Kidney epithelial cell (primary cell): ENCODE measurements around the gene PI4K2B. TPM values are rescaled to one million over a fixed set of nuclear protein-coding genes. Genes with fewer than 3 reads are reported as not detected.
"Not testable (repeated sequence)": the region's sequence is repeated elsewhere in the genome, so short reads cannot be mapped to it uniquely, and the experiment has no call there.

ENCODE experiments used
- DNase-seq: peaks from one replicate; pipeline ENCODE4 v3.0.0-alpha.2; 2010; ENCODE audit warnings: low read depth
- H3K27me3 ChIP-seq: 2 replicates; pipeline ENCODE4 v1.6.0; 2011; ENCODE audit warnings: low read length; ENCODE audit not compliant: control insufficient read depth, insufficient read depth
- H3K36me3 ChIP-seq: 2 replicates; pipeline ENCODE4 v1.5.1; 2011; ENCODE audit warnings: low read length; ENCODE audit not compliant: control insufficient read depth, insufficient read depth
- H3K4me3 ChIP-seq: 2 replicates; pipeline ENCODE4 v1.5.1; 2011; ENCODE audit warnings: low read depth, mild to moderate bottlenecking, control low read depth, low read length
- total RNA-seq: library from RNA; depleted of rRNA; stranded (reverse); fragments of >200 nt; gene quantifications from 2 replicates; pipeline ENCODE4 v1.2.3, GENCODE V29; 2015
- TF ChIP-seq, protein P1 (sequence below): IDR thresholded peaks from 2 replicates; pipeline ENCODE4 v1.5.1; 2011; ENCODE audit warnings: mild to moderate bottlenecking, moderate library complexity, low read length, control low read depth, inconsistent platforms; ENCODE audit not compliant: insufficient read depth, poor library complexity, severe bottlenecking

The PI4K2B gene
- total RNA-seq, 1 donor from 2014 or later: 10.9 TPM

DNA sequence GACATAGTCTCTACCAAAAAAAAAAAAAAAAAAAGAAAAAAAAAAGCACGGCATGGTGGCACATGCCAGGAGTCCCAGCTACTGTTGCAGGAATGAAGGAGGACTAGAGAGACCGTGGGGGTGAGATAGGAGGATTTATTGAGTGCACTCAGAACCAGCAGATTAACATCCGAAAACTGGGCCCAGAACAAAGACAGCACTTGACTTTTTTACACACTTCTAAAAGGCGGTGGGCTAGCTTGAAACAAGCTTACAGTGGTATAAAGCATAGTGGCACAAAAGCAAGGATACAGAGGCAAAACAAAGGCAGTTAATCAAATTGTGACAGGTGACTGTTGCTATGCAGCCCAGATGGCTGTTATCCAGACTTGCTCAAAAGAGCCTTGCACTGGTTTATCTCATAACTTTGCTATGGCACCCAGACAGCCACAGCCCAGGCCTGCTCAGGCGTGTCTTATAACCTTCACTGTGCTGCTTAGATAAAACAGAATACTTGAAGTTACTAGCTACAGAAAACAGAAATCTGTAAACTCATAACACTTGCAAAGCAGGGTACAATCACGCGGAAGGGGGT is 9.9 kb upstream of the PI4K2B start:
- Histone ChIP-seq H3K27me3 (no peaks in the 10 kb centered on the region), H3K4me3 (no peak overlapping the region), H3K36me3 (no peaks in the 10 kb centered on the region)
- no peak for DNase-seq
- TF ChIP-seq, protein P1, sequence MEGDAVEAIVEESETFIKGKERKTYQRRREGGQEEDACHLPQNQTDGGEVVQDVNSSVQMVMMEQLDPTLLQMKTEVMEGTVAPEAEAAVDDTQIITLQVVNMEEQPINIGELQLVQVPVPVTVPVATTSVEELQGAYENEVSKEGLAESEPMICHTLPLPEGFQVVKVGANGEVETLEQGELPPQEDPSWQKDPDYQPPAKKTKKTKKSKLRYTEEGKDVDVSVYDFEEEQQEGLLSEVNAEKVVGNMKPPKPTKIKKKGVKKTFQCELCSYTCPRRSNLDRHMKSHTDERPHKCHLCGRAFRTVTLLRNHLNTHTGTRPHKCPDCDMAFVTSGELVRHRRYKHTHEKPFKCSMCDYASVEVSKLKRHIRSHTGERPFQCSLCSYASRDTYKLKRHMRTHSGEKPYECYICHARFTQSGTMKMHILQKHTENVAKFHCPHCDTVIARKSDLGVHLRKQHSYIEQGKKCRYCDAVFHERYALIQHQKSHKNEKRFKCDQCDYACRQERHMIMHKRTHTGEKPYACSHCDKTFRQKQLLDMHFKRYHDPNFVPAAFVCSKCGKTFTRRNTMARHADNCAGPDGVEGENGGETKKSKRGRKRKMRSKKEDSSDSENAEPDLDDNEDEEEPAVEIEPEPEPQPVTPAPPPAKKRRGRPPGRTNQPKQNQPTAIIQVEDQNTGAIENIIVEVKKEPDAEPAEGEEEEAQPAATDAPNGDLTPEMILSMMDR: no peak

DNA sequence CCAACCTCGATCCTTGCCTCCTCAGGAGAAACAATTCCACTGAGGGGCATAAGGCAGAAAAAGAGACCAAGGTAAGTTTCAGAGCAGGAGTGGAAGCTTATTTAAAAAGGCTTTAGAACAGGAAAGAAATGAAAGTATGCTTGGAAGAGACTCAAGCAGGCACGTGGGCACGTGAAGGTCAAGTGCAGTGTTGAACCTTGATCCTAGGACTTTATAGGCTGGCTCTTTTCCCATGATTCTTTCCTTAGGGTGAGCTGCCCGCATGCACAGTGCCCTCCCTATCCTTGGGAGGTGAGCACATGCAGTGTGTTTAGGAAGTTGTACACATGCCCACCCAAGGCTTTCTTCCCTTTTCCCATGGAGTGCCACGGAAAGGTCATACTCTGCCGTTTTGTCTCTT is 4.0 kb upstream of the PI4K2B start:
- Histone ChIP-seq H3K4me3 (no peak overlapping the region), H3K36me3 (no peaks in the 10 kb centered on the region), H3K27me3 (no peaks in the 10 kb centered on the region)
- TF ChIP-seq, protein P1: no peak
- DNase-seq: no peak

DNA sequence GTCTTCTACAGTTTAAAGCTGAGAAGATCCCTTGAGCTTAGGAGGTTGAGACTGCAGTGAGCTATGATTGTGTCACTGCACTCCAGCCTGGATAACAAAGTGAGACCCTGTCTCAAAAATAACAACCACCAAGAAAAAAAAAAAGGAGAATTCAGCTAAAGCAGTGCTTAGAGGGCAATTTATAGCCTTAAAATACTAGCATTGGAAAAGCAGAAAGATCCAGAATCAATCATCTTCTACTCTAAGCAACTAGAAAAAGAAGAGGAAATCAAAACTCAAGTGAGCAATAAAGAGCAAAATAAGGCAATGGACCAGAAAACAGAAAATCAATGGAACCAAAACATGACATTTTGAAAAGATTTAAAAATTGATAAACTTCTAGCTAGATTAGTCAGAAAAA is 639 bp upstream of the PI4K2B start:
- Histone ChIP-seq H3K36me3 (no peaks in the 10 kb centered on the region), H3K4me3 (peak overlapping the region; percentile 33), H3K27me3 (no peaks in the 10 kb centered on the region)
- DNase-seq: no peak
- TF ChIP-seq, protein P1: no peak

DNA sequence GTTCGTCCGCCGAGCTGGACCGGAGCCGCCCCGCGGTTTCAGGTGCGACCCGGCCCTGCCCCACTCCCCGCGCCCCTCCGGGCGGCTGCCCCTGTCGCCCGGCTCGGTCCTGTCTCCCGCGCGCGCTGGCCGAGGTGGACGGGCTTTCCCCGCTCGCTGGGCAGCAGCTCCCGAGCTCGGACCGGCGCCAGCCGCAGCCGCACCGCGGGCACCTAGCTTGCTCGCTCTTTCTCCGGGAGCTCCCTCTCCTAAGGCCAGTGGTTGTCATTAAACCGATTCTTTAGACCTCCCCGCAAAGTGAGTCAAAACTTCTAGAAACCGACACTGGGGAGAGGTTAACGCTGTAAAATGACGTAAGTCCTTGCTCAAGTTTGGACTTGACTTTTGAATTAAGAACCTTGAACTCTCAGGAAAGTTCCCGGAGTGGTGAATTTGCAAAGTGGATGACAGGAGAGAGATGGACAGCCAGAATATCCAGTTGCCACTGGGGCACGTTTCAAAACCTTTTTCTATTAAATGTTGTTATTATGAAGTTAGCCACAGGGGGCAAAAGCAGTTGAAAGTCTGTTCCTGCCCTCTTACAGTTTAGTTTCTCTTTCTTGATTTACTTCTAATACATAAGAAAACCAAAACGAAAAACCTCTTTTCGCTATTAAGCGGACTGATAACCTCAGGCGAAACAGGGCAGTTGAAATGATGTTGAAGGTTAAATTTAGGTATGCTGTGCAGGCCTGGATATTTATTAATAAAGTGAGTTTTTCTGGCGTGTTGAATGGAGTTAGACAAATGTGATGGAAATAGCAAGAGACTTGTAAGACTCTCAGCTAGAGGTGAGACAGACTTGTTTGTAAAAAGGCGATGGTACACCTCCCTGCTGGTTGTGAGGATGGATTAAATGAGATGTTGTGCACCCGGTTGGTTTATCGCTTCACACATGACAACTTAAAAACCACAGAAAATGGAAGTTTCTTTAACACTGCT is 847 bp downstream of the PI4K2B start:
- Histone ChIP-seq H3K4me3 (peak overlapping the region; percentile 98), H3K36me3 (no peaks in the 10 kb centered on the region)
- TF ChIP-seq, protein P1: peak; percentile 57

DNA sequence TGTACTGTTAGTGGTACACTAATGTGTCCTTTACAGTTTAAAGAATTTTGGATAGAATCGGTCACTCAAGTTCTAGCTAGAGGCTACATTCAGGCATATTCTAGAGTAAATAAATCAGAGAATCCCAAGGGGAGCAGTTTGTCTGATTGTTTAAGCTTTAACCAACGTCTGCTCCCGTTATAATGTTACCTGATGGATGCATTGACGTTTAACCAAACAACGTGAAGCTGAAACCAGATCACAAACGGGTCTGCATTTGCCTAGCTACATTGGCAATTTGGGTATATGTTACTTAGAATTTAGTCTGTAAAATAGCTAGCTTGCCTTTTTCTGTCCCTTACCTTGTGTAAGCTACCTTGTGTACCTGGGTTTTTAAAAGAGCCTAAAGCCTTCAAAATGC is 1.6 kb downstream of the PI4K2B start:
- DNase-seq: no peak
- Histone ChIP-seq H3K36me3 (no peaks in the 10 kb centered on the region), H3K27me3 (no peaks in the 10 kb centered on the region), H3K4me3 (peak overlapping the region; percentile 98)
- TF ChIP-seq, protein P1: no peak

More for the DNA sequence above, 847 bp downstream of the PI4K2B start:
- no peaks in the 10 kb centered on the region for H3K27me3 ChIP-seq
- DNase-seq: no peak

DNA sequence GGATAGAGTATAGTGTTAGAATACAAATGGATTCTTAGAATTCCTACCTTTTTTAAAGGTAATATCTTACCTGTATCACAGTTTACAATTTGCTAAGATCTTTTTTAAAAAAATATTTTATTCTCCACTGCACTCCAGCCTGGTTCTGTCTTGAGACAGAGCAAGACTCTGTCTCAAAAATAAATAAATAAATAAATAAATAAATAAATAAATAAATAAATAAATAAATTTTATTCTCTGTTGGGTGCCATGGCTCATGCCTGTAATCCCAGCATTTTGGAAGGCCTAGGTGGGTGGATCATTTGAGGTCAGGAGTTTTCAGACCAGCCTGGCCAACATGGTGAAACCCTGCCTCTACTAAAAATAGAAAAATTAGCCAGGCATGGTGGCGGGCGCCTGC is 2.2 kb downstream of the PI4K2B start:
- H3K4me3 ChIP-seq: not testable (repeated sequence)

More for the DNA sequence above, 2.2 kb downstream of the PI4K2B start:
- not testable (repeated sequence) for DNase-seq, H3K27me3 ChIP-seq, H3K36me3 ChIP-seq
